ENCODE results near the gene CMTM7. TPM values are rescaled to one million over a fixed set of nuclear protein-coding genes. Genes with fewer than 3 reads are reported as not detected.
A peak's percentile ranks its signal among the peaks of the same experiment; 100 is the strongest.

CMTM7 gene
- total and polyA plus RNA-seq, 12 donors: 5.4 to 19.2 (median 13.0) TPM

- Histone ChIP-seq H3K4me1 (replicated peaks in 1 of 2) (peaks cover 13 to 14% of the 10 kb centered on the region in 2 donors), H3K36me3 (replicated peaks in 1 of 2) (no peaks in the 10 kb centered on the region), H3K4me3 (no peak overlapping the region), H3K27ac (peak overlapping the region in 2 of 5 donors; percentile 15 to 60), H3K27me3 (no peaks in the 10 kb centered on the region), H3K9me3 (replicated peaks in 1 of 3) (no peaks in the 10 kb centered on the region)
- intact Hi-C loops (cut with DNase I): no loop called here
- 40 to 60% (median 53%) methylated on average over 10 of the region's 10 CpGs for WGBS, 4 donors
- DNase-seq: peak in 3 of 7 donors; percentile 41 to 60 (median 56)
- TF ChIP-seq POLR2A (IDR thresholded peaks at IDR 0.05): no peak
Measured at GRCh38 chr3:32398531-32398930, 6.9 kb downstream of the CMTM7 start.

GRCh38 chr3:32399030-32399620 is 7.5 kb downstream of the CMTM7 start:
- WGBS, 4 donors: 33 to 54% (median 46%) methylated on average over 2 of the region's 2 CpGs
- Histone ChIP-seq H3K27ac (peak overlapping the region in 2 of 5 donors; percentile 15 to 60), H3K9me3 (replicated peaks in 1 of 3) (no peaks in the 10 kb centered on the region), H3K4me1 (replicated peaks in 1 of 2) (peaks cover 13 to 14% of the 10 kb centered on the region in 2 donors), H3K27me3 (no peaks in the 10 kb centered on the region), H3K4me3 (no peak overlapping the region), H3K36me3 (replicated peaks in 1 of 2) (no peaks in the 10 kb centered on the region)
- TF ChIP-seq POLR2A (IDR thresholded peaks at IDR 0.05) (no peak), CTCF (IDR thresholded peaks at IDR 0.05) (peak; percentile 38 to 73 (median 60))
- intact Hi-C loops (cut with DNase I): no loop called here
- DNase-seq: peak in 2 of 7 donors; percentile 40 to 60

DNA sequence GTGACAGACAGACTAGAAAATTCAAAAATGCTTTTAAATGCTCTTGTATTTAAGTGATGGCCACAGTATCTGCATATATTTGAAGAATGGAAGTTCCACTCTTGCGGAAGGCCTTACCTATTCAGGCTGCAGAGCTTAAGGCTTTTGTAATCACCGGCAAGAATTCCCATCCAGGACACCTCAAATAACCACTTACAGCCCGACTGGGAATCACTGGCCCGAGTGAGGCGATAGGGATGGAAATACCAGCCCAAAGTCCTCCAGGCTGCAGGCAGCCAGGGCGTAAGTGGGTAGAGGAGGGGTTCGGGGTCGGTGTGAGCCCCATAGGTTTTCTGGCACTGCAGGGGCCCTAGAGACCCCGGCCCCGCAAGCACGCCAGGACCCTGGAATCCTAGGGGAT is 9.5 kb downstream of the CMTM7 start:
- TF ChIP-seq CTCF (IDR thresholded peaks at IDR 0.05): no peak
- no peak for TF ChIP-seq POLR2A (IDR thresholded peaks at IDR 0.05)
- no peaks in the 10 kb centered on the region for H3K9me3 ChIP-seq (replicated peaks in 1 of 3)
- no peaks in the 10 kb centered on the region for H3K36me3 ChIP-seq (replicated peaks in 1 of 2)
- H3K27me3 ChIP-seq: no peaks in the 10 kb centered on the region
- peaks cover 13 to 14% of the 10 kb centered on the region in 2 donors for H3K4me1 ChIP-seq (replicated peaks in 1 of 2)
- intact Hi-C loops (cut with DNase I): no loop called here
- WGBS, 4 donors: 9 to 20% (median 15%) methylated on average over 8 to 11 of the region's 11 CpGs
- no peak for DNase-seq
- peak overlapping the region; percentile 54 to 94 (median 81) for H3K27ac ChIP-seq
- peak overlapping the region in 3 of 4 donors; percentile 23 to 53 (median 48) for H3K4me3 ChIP-seq

DNA sequence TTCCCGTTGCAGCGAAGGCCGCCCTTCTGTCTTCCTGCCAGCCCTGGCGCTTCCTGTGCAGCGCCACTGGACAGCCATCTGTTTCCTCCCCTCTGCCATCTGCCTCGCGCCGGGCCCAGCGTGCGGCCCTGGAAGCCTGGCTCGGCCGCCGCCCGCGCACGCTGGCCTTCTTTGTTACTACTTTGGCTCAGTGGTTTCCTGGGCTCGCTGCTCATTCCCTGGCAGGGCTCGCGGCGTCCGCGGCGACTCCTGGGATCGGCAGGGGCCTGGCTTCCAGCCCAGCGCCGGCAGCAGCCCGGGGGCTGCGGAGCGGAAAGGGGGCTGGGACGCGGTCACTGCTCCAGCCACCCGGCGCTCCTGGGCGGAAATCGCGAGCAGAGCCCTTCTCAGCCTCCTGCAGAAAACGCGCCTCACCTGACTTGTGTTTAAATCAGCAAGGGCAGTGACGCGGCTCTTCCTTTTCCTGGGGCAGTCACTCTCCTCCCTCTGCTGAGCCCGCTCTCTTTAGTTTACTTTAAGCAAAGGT is 10.0 kb downstream of the CMTM7 start:
- intact Hi-C loops (cut with DNase I): no loop called here
- Histone ChIP-seq H3K4me3 (peak overlapping the region in 3 of 4 donors; percentile 23 to 53 (median 48)), H3K4me1 (replicated peaks in 1 of 2) (peaks cover 13 to 14% of the 10 kb centered on the region in 2 donors), H3K9me3 (replicated peaks in 1 of 3) (no peaks in the 10 kb centered on the region), H3K36me3 (replicated peaks in 1 of 2) (no peaks in the 10 kb centered on the region), H3K27me3 (no peaks in the 10 kb centered on the region), H3K27ac (peak overlapping the region; percentile 54 to 94 (median 81))
- peak; percentile 69 to 89 (median 82) for DNase-seq
- WGBS, 4 donors: 1 to 3% (median 2%) methylated on average over 22 to 41 of the region's 41 CpGs
- TF ChIP-seq POLR2A (IDR thresholded peaks at IDR 0.05): peak in 1 of 2 donors; percentile 60
- peak in 1 of 6 experiments; percentile 17 for TF ChIP-seq CTCF (IDR thresholded peaks at IDR 0.05)

Data from adrenal gland (tissue), 12 donors.